GM13976 (cell line): Measurements from ENCODE around the gene MLLT10.
A peak's percentile ranks its signal among the peaks of the same experiment; 100 is the strongest.

Experiments
- DNase-seq: peaks from one replicate; pipeline ENCODE4 v3.0.0; 2012; ENCODE audit warnings: low spot score
- CTCF ChIP-seq: IDR thresholded peaks from 2 replicates; pipeline ENCODE4 v1.5.1; 2012; ENCODE audit warnings: borderline replicate concordance, mild to moderate bottlenecking; ENCODE audit not compliant: insufficient read depth; ENCODE audit errors: extremely low read depth, missing control alignments, control extremely low read depth
- in situ Hi-C: fragments of 300-500 bp; cut with MboI; formaldehyde crosslinking; loops from one replicate; pipeline ENCODE4 v1.12.0; 2022; ENCODE audit warnings: low sequenced_read_pairs, mixed read lengths, inconsistent platforms; ENCODE audit not compliant: unreplicated experiment

MLLT10 gene

GRCh38 chr10:21675157-21675796 lies 141.2 kb downstream of the MLLT10 start:
- DNase-seq = peak; percentile 18
- in situ Hi-C loops = no loop called here
- peak; percentile 48 for TF ChIP-seq CTCF

GRCh38 chr10:21677551-21677950 lies 143.5 kb downstream of the MLLT10 start:
- no peak for DNase-seq
- in situ Hi-C loops = no loop called here
- no peak for TF ChIP-seq CTCF

DNA sequence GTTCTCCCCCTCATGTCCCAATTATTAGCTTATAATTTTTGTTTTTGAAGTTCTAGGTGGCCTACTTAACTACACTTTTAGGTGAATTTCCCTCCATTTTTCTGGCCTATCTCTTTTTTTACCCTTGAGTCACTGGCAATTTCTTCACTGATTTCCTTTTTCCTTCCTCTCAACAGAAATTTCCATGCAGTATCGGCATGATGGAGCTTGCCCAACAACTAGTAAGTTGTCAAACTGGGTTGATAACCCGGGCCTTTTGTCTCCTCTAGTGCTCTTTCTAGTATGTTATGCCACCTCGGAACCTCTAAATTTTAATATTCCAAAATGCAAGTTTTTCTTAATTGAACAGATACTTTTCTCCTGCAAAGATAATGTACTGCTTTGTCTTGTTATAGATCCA lies 147.1 kb downstream of the MLLT10 start:
- no peak for DNase-seq
- TF ChIP-seq CTCF = no peak
- in situ Hi-C loops = no loop called here

DNA sequence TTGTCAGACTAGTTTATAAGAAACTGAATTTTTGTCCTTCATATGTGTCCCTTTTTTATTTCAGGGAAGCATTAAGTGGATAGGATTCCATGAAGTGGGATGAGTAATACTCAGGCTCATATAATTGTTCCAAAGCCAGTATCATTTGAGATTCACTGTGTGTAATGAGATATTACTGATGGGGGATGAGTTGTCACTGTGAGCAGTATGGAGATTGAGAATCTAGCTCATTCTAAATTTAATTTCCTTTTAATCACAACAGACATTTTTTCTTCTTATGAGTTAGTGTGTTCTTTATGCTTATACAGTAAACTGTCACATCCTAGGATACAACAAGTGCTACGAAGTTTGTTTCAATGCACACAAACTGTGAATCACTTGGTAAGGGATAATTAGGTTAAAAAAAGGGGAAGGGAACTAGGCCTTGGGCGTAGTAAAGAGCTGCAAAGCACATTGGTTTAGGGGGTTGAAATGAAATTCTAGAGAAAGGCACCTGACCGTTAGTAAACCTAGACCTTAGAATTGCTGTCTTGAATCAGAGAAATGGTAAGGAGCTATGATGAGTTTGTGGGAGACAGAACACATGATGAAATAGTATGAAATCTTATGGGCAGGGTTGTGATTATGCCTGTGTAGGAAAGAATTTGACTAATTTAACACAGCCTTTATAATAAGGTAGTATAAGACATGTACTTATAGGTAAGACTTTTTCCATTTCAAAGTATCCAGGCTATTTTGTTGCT lies 153.4 kb downstream of the MLLT10 start:
- DNase-seq = no peak
- no peak for TF ChIP-seq CTCF
- in situ Hi-C loops = no loop called here

GRCh38 chr10:21688009-21688332 lies 153.9 kb downstream of the MLLT10 start:
- no peak for DNase-seq
- in situ Hi-C loops = no loop called here
- no peak for TF ChIP-seq CTCF

GRCh38 chr10:21688870-21689269 lies 154.8 kb downstream of the MLLT10 start:
- no peak for TF ChIP-seq CTCF
- no peak for DNase-seq
- in situ Hi-C loops = no loop called here
